Type B pancreatic cell (in vitro differentiated cells): ENCODE data around the gene PLSCR4. TPM values are rescaled to one million over a fixed set of nuclear protein-coding genes. Genes with fewer than 3 reads are reported as not detected.
"Not testable (repeated sequence)": the region's sequence is repeated elsewhere in the genome, so short reads cannot be mapped to it uniquely, and the experiment has no call there.

Experiments used
- DNase-seq: peaks from one replicate; pipeline ENCODE4 v3.0.0; 2021; ENCODE audit warnings: mixed read lengths; ENCODE audit not compliant: unreplicated experiment; ENCODE audit errors: extremely low spot score
- H3K27ac Mint-ChIP-seq: 2 replicates; pipeline ENCODE4 v1.8.0; 2021; ENCODE audit warnings: mild to moderate bottlenecking, mixed read lengths
- H3K27me3 Mint-ChIP-seq: 2 replicates; pipeline ENCODE4 v1.8.0; 2021; ENCODE audit warnings: mixed read lengths
- H3K36me3 Mint-ChIP-seq: 2 replicates; pipeline ENCODE4 v1.8.0; 2021; ENCODE audit warnings: mixed read lengths
- H3K4me1 Mint-ChIP-seq: one replicate; pipeline ENCODE4 v1.8.0; 2021; ENCODE audit warnings: mixed read lengths; ENCODE audit not compliant: unreplicated experiment
- H3K4me3 Mint-ChIP-seq: 2 replicates; pipeline ENCODE4 v1.8.0; 2021; ENCODE audit warnings: mild to moderate bottlenecking, mixed read lengths
- H3K9me3 Mint-ChIP-seq: 2 replicates; pipeline ENCODE4 v1.8.0; 2021; ENCODE audit warnings: mixed read lengths
- CTCF ChIP-seq: fragments of 200-600 bp; sonication (generic); conservative IDR thresholded peaks from 2 replicates; pipeline ENCODE4 v1.5.0; 2021; ENCODE audit warnings: antibody characterized with exemption, mild to moderate bottlenecking
- total RNA-seq: library from RNA; stranded (reverse); gene quantifications from 2 replicates; pipeline ENCODE4 v1.2.1, GENCODE V29; 2021; ENCODE audit warnings: low replicate concordance

The PLSCR4 gene
- total RNA-seq, 1 donor from 2014 or later: 3.4 TPM

GRCh38 chr3:146243559-146243958 lies 7.3 kb downstream of the PLSCR4 start:
- H3K27me3 Mint-ChIP-seq: no peaks in the 10 kb centered on the region
- TF ChIP-seq CTCF: no peak
- H3K9me3 Mint-ChIP-seq: no peaks in the 10 kb centered on the region
- no peak overlapping the region for H3K27ac Mint-ChIP-seq
- no peak overlapping the region for H3K4me3 Mint-ChIP-seq
- no peaks in the 10 kb centered on the region for H3K36me3 Mint-ChIP-seq
- no peak for DNase-seq
- no peaks in the 10 kb centered on the region for H3K4me1 Mint-ChIP-seq

DNA sequence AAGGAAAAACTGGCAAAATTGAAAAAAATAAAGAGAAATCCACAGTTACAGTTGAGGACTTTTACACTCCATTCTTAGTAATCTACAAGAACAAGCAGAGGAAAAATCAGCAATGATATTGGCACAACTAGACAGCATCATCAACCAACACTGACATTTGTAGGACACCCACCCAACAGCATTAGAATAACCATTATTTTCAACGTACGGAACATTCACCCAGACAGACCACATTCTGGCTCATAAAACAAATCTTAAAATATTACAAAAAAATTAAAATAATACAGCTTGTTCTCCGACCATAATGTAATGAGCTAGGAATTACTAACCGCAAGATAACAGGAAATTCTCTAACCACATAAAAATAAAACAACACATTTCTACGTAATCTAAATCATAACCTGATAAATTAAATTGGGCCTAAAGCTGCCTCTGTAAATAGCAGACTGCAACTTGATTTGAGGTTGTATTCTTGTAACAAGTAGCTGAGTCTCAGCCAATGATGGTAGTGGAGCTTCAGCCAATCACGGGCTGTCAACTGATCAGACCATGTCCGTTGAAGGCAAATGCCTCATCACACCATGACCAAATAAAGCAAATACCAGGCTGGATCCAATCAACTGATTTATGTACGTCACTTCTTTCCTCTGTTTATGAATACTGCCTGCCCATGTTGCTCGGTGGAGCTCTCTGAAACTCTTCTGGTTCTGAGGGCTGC lies 9.2 kb downstream of the PLSCR4 start:
- no peak overlapping the region for H3K27ac Mint-ChIP-seq
- no peak for TF ChIP-seq CTCF

DNA sequence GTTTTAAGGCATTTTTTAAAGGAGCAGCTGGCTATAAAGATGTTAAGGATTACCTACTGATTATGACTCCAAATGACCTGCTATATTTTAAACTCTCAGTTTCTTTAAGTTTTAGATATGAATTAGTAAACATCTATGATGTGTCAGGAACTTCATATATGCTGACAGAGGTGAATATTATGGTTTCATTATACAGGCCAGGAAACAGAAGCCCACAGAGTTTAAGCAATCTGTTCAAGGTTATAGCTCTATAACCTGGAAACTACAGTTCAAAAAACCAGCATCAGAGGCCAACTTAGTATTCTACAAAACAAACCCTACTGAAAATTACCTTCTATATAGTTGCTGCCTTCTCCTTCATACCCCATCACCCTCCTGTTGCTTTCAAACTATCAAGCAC lies 17.4 kb downstream of the PLSCR4 start:
- Mint-ChIP-seq H3K4me1 (no peaks in the 10 kb centered on the region), H3K9me3 (peaks cover 15% of the 10 kb centered on the region), H3K36me3 (peaks cover 4% of the 10 kb centered on the region), H3K4me3 (no peak overlapping the region), H3K27ac (no peak overlapping the region), H3K27me3 (no peaks in the 10 kb centered on the region)
- no peak for DNase-seq
- TF ChIP-seq CTCF: no peak

More for the DNA sequence above, 9.2 kb downstream of the PLSCR4 start:
- DNase-seq: no peak
- Mint-ChIP-seq H3K9me3 (peaks cover 7% of the 10 kb centered on the region), H3K4me1 (no peaks in the 10 kb centered on the region), H3K27me3 (no peaks in the 10 kb centered on the region), H3K36me3 (no peaks in the 10 kb centered on the region), H3K4me3 (no peak overlapping the region)

GRCh38 chr3:146227486-146227885 lies 23.4 kb downstream of the PLSCR4 start:
- H3K36me3 Mint-ChIP-seq: no peaks in the 10 kb centered on the region
- peaks cover 3% of the 10 kb centered on the region for H3K4me1 Mint-ChIP-seq
- DNase-seq: no peak
- no peaks in the 10 kb centered on the region for H3K27me3 Mint-ChIP-seq
- no peak overlapping the region for H3K27ac Mint-ChIP-seq
- TF ChIP-seq CTCF: no peak
- H3K4me3 Mint-ChIP-seq: no peak overlapping the region
- no peaks in the 10 kb centered on the region for H3K9me3 Mint-ChIP-seq

- H3K4me3 Mint-ChIP-seq: no peak overlapping the region
- H3K27me3 Mint-ChIP-seq: no peaks in the 10 kb centered on the region
- H3K9me3 Mint-ChIP-seq: no peaks in the 10 kb centered on the region
- H3K36me3 Mint-ChIP-seq: no peaks in the 10 kb centered on the region
- no peak for TF ChIP-seq CTCF
- no peak overlapping the region for H3K27ac Mint-ChIP-seq
- H3K4me1 Mint-ChIP-seq: peaks cover 7% of the 10 kb centered on the region
- DNase-seq: no peak
These were observed 24.0 kb downstream of the PLSCR4 start for GRCh38 chr3:146226881-146227280.

DNA sequence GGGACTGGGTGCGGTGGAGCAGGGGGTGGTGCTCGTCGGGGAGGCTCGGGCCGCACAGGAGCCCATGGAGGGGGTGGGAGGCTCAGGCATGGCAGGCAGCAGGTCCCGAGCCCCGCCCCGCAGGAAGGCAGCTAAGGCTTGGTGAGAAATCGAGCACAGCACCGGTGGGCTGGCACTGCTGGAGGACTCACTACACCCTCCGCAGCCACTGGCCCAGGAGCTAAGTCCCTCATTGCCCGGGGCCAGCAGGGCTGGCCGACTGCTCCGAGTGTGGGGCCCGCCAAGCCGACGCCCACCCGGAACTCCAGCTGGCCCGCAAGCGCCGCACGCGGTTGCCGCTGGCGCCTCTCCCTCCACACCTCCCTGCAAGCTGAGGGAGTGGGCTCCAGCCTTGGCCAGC lies 25.4 kb downstream of the PLSCR4 start:
- H3K4me3 Mint-ChIP-seq, H3K27me3 Mint-ChIP-seq, DNase-seq, H3K9me3 Mint-ChIP-seq, H3K36me3 Mint-ChIP-seq, H3K4me1 Mint-ChIP-seq, H3K27ac Mint-ChIP-seq: not testable (repeated sequence)
